Fibroblast of pulmonary artery (primary cell): ENCODE results near the gene MRGPRG.

ENCODE experiments used
- DNase-seq: peaks from one replicate; pipeline ENCODE4 v3.0.0-alpha.2; 2010; ENCODE audit warnings: low read depth
- H3K4me3 ChIP-seq: replicated peaks from 2 replicates; pipeline ENCODE4 v1.5.1; 2011; ENCODE audit warnings: low read depth, mild to moderate bottlenecking, control low read depth, low read length, moderate library complexity
- TF ChIP-seq, protein P1 (sequence below): IDR thresholded peaks from 2 replicates; pipeline ENCODE4 v1.5.1; 2011; ENCODE audit warnings: mild to moderate bottlenecking, control low read depth, low read length, inconsistent platforms; ENCODE audit errors: missing control alignments

MRGPRG gene

DNA sequence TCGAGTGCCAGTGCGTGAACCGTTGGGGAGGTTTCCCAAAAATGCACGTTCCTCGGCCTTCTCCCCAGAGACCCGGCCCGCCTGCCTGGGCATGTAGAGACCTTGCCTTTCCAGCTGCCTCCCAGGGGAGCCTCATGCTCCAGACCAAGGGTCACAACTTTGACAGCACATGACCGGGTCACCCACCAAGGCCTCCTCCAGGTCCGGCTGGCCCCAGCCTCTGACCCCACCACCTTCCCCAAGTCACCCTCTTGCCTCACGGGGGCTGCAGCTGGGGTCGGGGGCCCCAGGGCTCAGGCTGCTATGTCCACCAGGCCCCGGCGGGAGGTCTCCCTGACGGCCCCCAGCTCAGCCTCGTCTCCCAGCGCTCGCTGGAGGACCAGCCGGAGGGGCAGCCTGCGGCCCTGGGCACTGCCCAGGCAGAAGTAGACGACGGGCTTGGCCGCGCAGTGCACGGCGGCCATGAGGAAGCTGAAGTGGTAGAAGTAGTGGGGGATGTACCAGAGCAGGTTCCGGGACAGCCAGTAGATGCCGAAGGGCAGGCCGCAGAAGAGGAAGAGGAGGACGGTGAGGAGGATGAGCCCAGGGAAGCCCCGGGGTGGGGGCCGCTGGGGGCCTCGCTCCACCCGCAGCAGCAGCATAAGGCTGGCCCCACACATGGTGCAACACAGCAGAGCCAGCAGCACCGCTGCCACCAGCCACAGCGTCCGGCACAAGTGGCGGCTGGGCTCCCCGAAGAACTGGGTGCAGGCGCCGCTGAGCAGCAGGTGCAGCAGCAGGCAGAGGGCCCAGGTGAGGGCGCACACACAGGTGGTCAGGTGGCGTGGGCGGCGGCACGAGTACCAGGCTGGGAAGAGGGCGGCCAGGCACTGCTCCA, 9.2 kb upstream of the MRGPRG start:
- TF ChIP-seq, protein P1, sequence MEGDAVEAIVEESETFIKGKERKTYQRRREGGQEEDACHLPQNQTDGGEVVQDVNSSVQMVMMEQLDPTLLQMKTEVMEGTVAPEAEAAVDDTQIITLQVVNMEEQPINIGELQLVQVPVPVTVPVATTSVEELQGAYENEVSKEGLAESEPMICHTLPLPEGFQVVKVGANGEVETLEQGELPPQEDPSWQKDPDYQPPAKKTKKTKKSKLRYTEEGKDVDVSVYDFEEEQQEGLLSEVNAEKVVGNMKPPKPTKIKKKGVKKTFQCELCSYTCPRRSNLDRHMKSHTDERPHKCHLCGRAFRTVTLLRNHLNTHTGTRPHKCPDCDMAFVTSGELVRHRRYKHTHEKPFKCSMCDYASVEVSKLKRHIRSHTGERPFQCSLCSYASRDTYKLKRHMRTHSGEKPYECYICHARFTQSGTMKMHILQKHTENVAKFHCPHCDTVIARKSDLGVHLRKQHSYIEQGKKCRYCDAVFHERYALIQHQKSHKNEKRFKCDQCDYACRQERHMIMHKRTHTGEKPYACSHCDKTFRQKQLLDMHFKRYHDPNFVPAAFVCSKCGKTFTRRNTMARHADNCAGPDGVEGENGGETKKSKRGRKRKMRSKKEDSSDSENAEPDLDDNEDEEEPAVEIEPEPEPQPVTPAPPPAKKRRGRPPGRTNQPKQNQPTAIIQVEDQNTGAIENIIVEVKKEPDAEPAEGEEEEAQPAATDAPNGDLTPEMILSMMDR, result no peak

GRCh38 chr11:3226846-3227567, 8.4 kb upstream of the MRGPRG start:
- H3K4me3 ChIP-seq, result no peak overlapping the region
- TF ChIP-seq, protein P1, result no peak
- no peak for DNase-seq

More for the DNA sequence above, 9.2 kb upstream of the MRGPRG start:
- DNase-seq, result no peak
- no peak overlapping the region for H3K4me3 ChIP-seq

DNA sequence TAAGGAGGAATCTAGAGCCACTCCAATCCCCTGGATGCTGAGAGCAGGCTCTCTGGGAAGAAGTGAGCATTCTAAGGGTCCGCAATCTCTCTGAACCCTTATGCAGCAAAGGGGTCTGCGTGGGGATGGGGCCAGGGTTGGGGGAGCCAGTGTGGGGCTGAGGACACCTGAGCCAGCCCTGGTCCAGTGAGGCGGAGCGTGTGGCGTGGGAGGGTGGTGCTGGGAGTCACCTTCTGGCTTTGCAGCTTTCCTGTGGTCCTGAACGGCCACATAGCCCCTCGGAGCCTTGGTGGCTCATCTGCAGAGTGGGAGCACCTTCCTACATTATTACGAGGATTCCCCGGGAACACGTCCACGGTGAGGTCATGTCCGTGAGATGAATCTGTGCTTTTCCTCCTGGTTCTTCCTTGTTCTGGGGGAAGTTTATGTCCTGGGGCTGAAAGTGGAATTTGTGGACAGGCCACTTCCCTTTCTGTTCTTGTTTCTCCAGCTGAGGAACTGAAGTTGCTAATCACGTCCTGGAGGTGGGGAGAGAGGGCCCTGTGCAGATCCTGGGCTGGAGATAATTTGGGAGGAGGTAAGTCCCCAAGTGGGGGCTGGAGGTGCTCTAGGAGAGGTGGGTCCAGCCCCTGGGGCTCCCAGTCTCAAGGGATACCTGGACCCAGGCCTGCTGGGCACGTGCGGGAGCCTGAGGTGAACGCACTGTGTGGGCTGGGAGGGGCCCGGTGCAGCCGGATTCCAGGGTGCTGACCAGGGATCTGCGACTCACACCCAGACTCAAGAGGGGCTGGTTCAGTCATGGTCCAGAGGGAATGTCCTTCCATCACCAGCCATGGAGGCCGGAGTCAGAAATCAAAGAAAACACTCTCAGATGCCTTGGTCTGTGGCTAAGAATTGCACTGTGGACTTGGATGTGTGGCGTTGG, 7.5 kb upstream of the MRGPRG start:
- no peak overlapping the region for H3K4me3 ChIP-seq
- TF ChIP-seq, protein P1, result no peak
- DNase-seq, result no peak

GRCh38 chr11:3225159-3225758, 6.6 kb upstream of the MRGPRG start:
- H3K4me3 ChIP-seq, result no peak overlapping the region
- TF ChIP-seq, protein P1, result no peak
- DNase-seq, result no peak

- TF ChIP-seq, protein P1, result no peak
- H3K4me3 ChIP-seq, result no peak overlapping the region
- no peak for DNase-seq
Measured at GRCh38 chr11:3224401-3225057, 5.9 kb upstream of the MRGPRG start.

DNA sequence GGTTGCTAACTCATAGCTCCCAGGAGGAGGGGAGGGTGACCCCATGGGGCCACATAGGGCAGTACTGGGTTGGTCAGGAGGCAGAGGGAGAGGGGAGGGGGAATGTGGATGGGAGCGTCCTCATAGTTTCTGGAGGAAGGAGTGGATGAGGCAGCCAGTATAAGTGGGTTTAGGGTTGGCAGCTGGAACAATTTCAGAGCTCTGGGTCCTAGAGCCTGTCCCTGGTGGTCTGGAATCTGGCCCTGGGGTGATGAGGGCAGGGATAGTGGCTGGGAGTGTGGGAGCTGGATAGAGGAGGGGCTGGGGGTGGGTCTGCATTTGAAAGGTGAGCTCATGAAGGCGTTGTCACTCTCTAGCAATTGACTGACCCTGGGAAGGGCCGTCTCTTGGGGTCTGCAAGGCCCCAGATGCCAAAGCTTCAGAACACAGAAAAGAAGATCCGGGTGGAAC, 5.3 kb upstream of the MRGPRG start:
- no peak for DNase-seq
- TF ChIP-seq, protein P1, result no peak
- no peak overlapping the region for H3K4me3 ChIP-seq
